Activated CD8-positive, alpha-beta memory T cell treated with anti-CD3 and anti-CD28 coated beads, Interleukin-2, amount 50 U/mL, for 24 hours (primary cell): ENCODE measurements around the gene GALNT6.
"Not testable (repeated sequence)": the region's sequence is repeated elsewhere in the genome, so short reads cannot be mapped to it uniquely, and the experiment has no call there.

Source experiments
- DNase-seq: peaks from one replicate; pipeline ENCODE4 v3.0.0-alpha.2; 2020; ENCODE audit errors: extremely low read depth

Gene GALNT6

GRCh38 chr12:51323317-51323960, 67.8 kb downstream of the GALNT6 start:
- no peak for DNase-seq

DNA sequence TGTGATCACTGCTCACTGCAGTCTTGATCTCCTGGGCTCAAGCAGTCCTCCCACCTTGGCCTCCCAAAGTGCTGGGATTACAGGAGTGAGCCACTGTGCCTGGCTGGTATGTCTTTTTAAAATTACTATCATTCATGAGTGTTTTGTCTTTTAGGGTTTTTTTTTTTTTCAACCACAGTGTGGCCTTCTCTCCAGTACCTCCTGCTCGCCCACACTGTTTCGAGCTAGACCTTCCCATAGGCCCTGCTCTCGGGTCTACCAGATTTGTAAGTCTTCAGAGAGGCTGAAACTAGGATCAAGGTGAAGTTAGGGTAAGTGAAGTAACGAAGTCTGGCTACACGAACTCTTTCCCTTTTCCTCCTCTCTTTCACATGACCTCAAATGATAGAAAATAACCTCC, 68.8 kb downstream of the GALNT6 start:
- DNase-seq: no peak

GRCh38 chr12:51321882-51322281, 69.3 kb downstream of the GALNT6 start:
- no peak for DNase-seq

GRCh38 chr12:51320695-51321320, 70.4 kb downstream of the GALNT6 start:
- no peak for DNase-seq

DNA sequence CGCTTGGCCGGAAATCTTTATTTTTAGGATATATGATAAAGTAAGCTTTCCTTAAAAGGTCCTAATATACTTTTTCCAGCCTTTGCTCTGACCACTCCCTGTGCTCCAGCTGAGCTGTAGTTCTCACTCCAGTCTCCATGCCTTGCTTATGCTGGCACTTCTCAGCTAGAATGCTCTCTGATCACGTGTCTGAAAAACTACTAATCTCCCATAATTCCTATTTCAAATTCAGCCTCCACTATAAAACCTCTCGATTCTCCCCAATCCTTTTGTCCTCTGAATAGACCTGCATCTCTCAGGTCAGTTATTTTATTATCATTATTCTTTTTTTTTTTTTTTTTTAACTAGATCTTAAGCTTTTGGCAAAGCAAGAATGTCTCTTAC, 70.9 kb downstream of the GALNT6 start:
- DNase-seq: no peak

GRCh38 chr12:51318846-51319599, 72.2 kb downstream of the GALNT6 start:
- DNase-seq: no peak

DNA sequence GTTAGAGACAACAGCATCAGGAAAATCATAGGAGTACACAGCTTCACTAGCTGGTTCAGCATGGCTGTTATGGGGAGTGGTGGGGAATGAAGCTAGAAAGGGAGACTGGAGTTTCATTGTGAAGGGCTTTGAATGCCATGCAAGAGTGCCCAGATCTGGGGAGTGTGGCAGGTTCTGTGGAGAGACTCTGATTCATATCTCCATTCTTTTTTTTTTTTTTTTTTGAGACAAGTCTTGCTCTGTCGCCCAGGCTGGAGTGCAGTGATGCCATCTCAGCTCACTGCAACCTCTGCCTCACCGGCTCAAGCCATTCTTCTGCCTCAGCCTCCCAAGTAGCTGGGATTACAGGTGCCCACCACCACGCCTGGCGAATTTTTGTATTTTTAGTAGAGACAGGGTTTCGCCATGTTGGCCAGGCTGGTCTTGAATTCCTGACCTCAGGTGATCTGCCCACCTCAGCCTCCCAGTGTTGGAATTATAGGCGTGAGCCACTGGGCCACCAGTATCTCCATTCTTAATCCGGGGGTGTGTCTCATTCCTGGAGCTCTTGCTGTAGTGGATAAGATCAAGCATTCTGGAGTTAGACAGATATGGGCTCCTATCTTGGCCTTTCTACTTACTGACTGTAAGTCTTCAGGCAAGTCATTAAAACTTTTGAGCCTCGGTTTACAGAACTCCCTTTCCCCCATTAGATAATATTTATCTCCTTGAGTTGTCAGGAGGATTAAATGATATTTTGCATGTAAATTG, 73.0 kb downstream of the GALNT6 start:
- DNase-seq: not testable (repeated sequence)

DNA sequence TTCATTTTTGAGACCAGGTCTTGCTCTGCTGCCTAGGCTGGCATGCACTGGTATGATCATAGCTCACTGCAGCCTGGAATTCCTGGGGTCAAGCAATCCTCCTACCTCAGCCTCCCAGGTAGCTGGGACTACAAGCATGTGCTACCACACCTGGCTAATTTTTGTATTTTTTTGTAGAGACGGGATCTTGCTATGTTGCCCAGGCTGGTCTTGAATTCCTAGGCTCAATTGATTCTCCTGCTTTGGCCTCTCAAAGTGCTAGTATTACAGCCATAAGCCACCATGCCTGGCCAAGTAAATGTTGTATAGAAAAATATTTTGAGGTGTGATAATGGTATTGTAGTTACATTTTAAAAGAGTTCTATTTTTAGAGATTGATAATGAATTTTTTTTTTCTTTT, 79.8 kb downstream of the GALNT6 start:
- no peak for DNase-seq

DNA sequence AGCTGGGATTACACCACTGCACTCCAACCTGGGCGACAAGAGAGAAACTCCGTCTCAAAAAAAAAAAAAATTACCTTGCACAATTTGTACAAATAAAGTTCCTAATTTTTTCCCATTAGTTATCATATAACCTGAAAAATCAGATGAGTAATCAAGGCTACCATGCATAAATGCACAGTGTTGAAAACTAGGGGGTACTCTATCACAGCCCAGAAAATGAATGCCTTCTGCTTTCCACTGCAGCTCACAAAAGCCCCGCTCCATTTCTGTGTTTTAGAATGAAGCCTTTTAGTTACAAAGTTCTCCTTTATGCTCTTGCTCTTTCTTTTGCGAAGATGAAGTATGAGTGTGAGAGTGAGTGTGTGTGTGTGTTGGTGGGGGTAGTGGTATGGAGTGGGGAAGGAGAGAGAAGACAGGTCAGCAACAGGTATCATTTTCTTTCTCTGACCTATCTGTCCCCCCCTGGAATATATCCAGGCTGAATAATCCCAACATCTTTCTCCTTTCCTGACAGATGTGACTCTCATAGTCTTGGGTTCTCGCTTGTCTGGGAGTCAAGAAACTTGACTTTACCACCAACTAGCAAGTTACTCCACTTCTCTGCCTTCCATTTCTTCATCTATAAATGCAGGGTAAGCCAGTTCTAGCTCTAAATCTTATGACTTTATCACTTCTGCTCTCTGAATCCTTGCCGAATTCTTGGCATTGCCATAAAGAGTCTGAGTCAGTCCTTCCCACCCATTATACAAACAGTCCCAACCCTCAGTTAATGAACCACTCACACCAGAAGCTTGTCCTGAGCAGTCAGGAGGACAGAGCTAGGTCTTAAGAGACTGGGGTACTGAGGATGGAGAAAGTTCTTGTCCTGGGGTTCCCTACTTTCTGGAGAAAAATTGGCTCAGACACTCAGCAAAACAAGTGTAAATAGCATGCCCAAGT, 83.3 kb downstream of the GALNT6 start:
- no peak for DNase-seq

DNA sequence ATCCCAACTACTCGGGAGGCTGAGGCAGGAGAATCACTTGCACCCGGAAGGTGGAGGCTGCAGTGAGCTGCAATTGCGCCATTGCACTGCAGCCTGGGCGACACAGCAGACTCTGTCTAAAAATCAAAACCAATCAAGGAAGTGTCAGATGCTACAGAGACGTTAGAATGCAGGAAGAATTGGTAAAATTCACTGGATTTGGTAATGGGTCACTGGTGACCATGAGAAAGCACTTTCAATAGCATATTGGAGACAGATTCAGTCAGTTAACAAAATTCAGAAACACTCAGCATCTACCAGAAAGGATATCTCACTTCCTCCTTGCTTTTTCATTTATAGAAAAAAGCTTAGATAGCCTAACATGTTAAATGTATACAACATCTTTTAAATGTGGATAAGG, 84.7 kb downstream of the GALNT6 start:
- no peak for DNase-seq
